ENCODE data around the gene USF3. TPM values are rescaled to one million over a fixed set of nuclear protein-coding genes. Genes with fewer than 3 reads are reported as not detected.
A peak's percentile ranks its signal among the peaks of the same experiment; 100 is the strongest.

Gene USF3
- total and polyA plus RNA-seq, 9 of the 15 experiments (the other 6 are each of a cell fraction or from before 2014, with no cell fraction given) = 1.4 to 6.9 (median 3.1) TPM

- no peak for TF ChIP-seq FOSL1 (tag; conservative IDR thresholded peaks at IDR 0.05)
Observed at GRCh38 chr3:113728661-113729060, 32.2 kb upstream of the USF3 start (continued).

GRCh38 chr3:113721636-113722035 lies 25.2 kb upstream of the USF3 start:
- H3K9me3 ChIP-seq (replicated peaks; ENCODE audit: control insufficient read depth, insufficient read depth, low read depth, low read length) = no peaks in the 10 kb centered on the region
- ChIA-PET POLR2A (no interaction called here), CTCF (ENCODE audit: low intra/inter-chr PET ratio) (no interaction called here)
- TF ChIP-seq CREB3L1 (IDR thresholded peaks at IDR 0.05; ENCODE audit: borderline replicate concordance, low read depth) (no peak), NFE2 (IDR thresholded peaks at IDR 0.05; ENCODE audit: low read depth) (0 out of 2 replicates have a peak, but pooled peaks have one; percentile 14), ZBTB26 (CRISPR knock-in tag; IDR thresholded peaks at IDR 0.05) (no peak)
- H3K27ac ChIP-seq (ENCODE audit: extremely low read depth, low read depth, low read length) = no peak overlapping the region
- ATAC-seq = no peak
- H3K79me2 ChIP-seq (ENCODE audit: control insufficient read depth, insufficient read depth, low read length) = peaks cover 21% of the 10 kb centered on the region
- DNase-seq (ENCODE audit: extremely low read depth in 1 of 4, low spot score in 3 of 4) = no peak
- no peak overlapping the region for H3K4me3 ChIP-seq
- no peaks in the 10 kb centered on the region for H4K20me1 ChIP-seq (replicated peaks; ENCODE audit: control insufficient read depth, insufficient read depth, low read length)
- FAIRE-seq = no peak
- H3K9ac ChIP-seq (ENCODE audit: insufficient read depth in 1 of 2, low read depth in 2 of 2, low read length in 2 of 2) = no peak overlapping the region
- BruUV-seq (replicated peaks) = no TSS peak
- peaks cover 75% of the 10 kb centered on the region; the same call in 2 of the 3 replicates for H3K36me3 ChIP-seq (ENCODE audit: control insufficient read depth, insufficient read depth, low read length)
- no peaks in the 10 kb centered on the region for H3K9me1 ChIP-seq (ENCODE audit: control insufficient read depth, insufficient read depth, low read length)
- H3K4me2 ChIP-seq (ENCODE audit: insufficient read depth, low read length) = no peak overlapping the region
- intact Hi-C loops (cut with micrococcal nuclease) (no loop called here), in situ Hi-C loops (cut with MboI) (no loop called here)
- H3K4me1 ChIP-seq (replicated peaks in 1 of 2; ENCODE audit: control insufficient read depth in 2 of 2, insufficient read depth in 2 of 2, low read length in 2 of 2) = no peaks in the 10 kb centered on the region
- no peaks in the 10 kb centered on the region for H3K27me3 ChIP-seq (ENCODE audit: control insufficient read depth in 2 of 2, insufficient read depth in 2 of 2, low read length in 2 of 2)
- WGBS (ENCODE audit: insufficient coverage, low coverage, missing lambda C conversion rate) = 94% methylated on average over 3 of the region's 3 CpGs
- no peak overlapping the region for H2AFZ ChIP-seq (ENCODE audit: low read depth, low read length)
